ENCODE data around the gene GHRHR. TPM values are rescaled to one million over a fixed set of nuclear protein-coding genes. Genes with fewer than 3 reads are reported as not detected.
A peak's percentile ranks its signal among the peaks of the same experiment; 100 is the strongest.

The GHRHR gene
- total and polyA plus RNA-seq, 2 donors from 2014 or later, result 0.75 TPM; not detected in 1

DNA sequence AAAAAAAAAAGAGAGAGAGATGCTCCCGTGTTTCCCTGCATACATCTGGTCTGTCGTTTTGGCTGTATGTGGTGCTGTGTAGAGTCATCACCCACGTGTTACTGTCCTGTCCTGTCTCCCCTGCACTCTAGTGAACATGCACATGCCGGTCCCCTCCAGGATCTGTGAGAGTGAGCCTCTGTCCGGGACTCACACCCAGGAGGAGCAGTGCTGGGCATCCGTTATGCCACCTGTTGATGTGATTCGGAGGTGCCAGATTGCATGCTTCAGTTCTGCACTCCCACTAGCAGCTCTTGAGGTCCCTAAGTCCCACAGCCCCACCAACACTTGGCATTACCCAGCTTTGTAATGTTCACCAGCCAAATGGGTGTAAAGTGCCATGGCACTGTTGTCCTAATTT is 16.4 kb downstream of the GHRHR start:
- no peak for FAIRE-seq
- no peaks in the 10 kb centered on the region for H3K27me3 ChIP-seq (ENCODE audit: control insufficient read depth, insufficient read depth, low read length)
- no peaks in the 10 kb centered on the region for H3K9me3 ChIP-seq (ENCODE audit: control insufficient read depth in 2 of 3, insufficient read depth in 1 of 3, low read length in 3 of 3)
- H3K4me3 ChIP-seq (ENCODE audit: low read length in 3 of 3), result no peak overlapping the region
- DNase-seq, result no peak
- no peaks in the 10 kb centered on the region for H3K36me3 ChIP-seq (ENCODE audit: control insufficient read depth in 2 of 3, insufficient read depth in 3 of 3, low read length in 3 of 3)
- H3K4me1 ChIP-seq (ENCODE audit: control insufficient read depth in 2 of 3, insufficient read depth in 2 of 3, low read depth in 1 of 3, low read length in 3 of 3), result no peaks in the 10 kb centered on the region
- no peak overlapping the region for H3K27ac ChIP-seq (ENCODE audit: low read depth in 2 of 2, low read length in 2 of 2)
- TF ChIP-seq, protein P1, sequence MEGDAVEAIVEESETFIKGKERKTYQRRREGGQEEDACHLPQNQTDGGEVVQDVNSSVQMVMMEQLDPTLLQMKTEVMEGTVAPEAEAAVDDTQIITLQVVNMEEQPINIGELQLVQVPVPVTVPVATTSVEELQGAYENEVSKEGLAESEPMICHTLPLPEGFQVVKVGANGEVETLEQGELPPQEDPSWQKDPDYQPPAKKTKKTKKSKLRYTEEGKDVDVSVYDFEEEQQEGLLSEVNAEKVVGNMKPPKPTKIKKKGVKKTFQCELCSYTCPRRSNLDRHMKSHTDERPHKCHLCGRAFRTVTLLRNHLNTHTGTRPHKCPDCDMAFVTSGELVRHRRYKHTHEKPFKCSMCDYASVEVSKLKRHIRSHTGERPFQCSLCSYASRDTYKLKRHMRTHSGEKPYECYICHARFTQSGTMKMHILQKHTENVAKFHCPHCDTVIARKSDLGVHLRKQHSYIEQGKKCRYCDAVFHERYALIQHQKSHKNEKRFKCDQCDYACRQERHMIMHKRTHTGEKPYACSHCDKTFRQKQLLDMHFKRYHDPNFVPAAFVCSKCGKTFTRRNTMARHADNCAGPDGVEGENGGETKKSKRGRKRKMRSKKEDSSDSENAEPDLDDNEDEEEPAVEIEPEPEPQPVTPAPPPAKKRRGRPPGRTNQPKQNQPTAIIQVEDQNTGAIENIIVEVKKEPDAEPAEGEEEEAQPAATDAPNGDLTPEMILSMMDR (IDR thresholded peaks at IDR 0.05; ENCODE audit: borderline replicate concordance, extremely low read depth, insufficient read depth), result no peak
- intact Hi-C loops (cut with DNase I), result loop anchor here (5.0 kb wide), 1 partner anchor 142 kb away; no protein-coding TSS in a partner anchor
- no peak overlapping the region for H3K9ac ChIP-seq (ENCODE audit: low read length in 3 of 3)

DNA sequence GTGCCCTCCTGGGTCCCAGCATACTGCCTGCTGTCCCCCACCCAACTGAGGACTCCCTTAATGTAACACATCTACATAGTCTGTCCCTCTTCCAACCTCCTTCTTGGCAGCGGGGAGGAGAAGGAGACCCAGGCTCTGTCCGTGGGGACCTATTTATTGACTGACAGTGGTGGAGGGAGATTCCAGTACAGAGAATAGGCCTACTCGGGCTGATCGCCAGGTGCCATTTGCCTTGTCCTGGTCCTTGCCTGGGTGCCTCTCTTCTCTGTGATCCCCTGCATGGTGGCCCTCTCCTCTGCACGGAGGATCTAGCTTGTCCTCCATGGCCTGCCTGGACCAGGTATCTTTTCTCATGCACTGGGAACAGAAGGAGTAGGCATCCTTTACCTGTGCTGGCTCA is 17.0 kb downstream of the GHRHR start:
- Histone ChIP-seq H3K4me3 (ENCODE audit: low read length in 3 of 3) (no peak overlapping the region), H3K27ac (ENCODE audit: low read depth in 2 of 2, low read length in 2 of 2) (no peak overlapping the region), H3K4me1 (ENCODE audit: control insufficient read depth in 2 of 3, insufficient read depth in 2 of 3, low read depth in 1 of 3, low read length in 3 of 3) (no peaks in the 10 kb centered on the region), H3K27me3 (ENCODE audit: control insufficient read depth, insufficient read depth, low read length) (no peaks in the 10 kb centered on the region), H3K36me3 (ENCODE audit: control insufficient read depth in 2 of 3, insufficient read depth in 3 of 3, low read length in 3 of 3) (no peaks in the 10 kb centered on the region), H3K9ac (ENCODE audit: low read length in 3 of 3) (no peak overlapping the region), H3K9me3 (ENCODE audit: control insufficient read depth in 2 of 3, insufficient read depth in 1 of 3, low read length in 3 of 3) (no peaks in the 10 kb centered on the region)
- intact Hi-C loops (cut with DNase I), result loop anchor here (5.0 kb wide), 1 partner anchor 142 kb away; no protein-coding TSS in a partner anchor
- TF ChIP-seq, protein P1 (IDR thresholded peaks at IDR 0.05; ENCODE audit: borderline replicate concordance, extremely low read depth, insufficient read depth), result no peak
- no peak for DNase-seq
- FAIRE-seq, result no peak

DNA sequence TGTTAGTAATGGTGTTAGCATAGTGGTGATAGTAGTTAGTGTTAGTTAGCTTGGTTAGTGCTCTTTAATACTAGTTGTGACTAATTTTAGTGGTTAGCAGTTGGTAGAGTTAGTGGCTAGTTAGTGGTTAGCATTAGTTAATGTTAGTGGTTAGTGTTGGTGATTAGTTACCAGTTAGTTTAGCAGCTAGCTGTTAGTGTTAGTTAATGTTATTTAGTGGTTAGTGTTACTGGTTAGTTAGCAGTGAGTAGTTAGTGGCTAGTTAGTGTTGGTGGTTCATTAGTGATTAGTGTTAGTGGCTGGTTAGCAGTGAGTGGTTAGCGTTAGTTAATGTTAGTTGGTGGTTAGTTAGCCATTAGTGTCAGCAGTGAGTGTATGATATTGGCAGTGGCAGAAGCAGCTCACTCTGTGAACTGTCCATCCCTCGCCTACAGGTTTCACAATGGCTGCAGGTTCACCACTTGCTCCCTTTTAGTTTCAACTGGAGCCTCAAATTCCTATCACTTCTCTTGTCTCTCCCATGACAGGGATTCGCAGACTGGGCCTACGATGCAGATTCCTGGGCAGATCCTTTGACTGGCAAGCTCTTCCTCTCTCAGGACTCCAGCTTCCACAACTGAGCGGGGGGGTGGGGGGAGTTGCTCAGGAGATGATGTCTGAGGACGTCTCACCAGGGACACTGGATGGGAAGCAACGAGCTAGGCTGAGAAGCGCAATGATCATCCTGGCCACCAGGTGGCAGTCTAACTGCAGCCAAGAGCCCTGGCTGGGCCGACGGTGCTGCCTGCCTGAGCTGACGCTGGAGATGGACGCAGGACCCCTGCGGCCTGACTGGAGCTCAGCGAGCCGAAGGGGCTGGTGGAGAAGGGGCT is 19.5 kb downstream of the GHRHR start:
- no peak overlapping the region for H3K4me3 ChIP-seq (ENCODE audit: low read length in 3 of 3)
- DNase-seq, result peak; percentile 87 to 92 (median 90)

More for the DNA sequence above, 19.5 kb downstream of the GHRHR start:
- no peaks in the 10 kb centered on the region for H3K4me1 ChIP-seq (ENCODE audit: control insufficient read depth in 2 of 3, insufficient read depth in 2 of 3, low read depth in 1 of 3, low read length in 3 of 3)
- intact Hi-C loops (cut with DNase I), result loop anchor here (5.0 kb wide), 1 partner anchor 139 kb away; no protein-coding TSS in a partner anchor
- no peak for FAIRE-seq
- TF ChIP-seq, protein P1 (IDR thresholded peaks at IDR 0.05; ENCODE audit: borderline replicate concordance, extremely low read depth, insufficient read depth), result peak; percentile 97
- H3K9me3 ChIP-seq (ENCODE audit: control insufficient read depth in 2 of 3, insufficient read depth in 1 of 3, low read length in 3 of 3), result no peaks in the 10 kb centered on the region
- H3K27ac ChIP-seq (ENCODE audit: low read depth in 2 of 2, low read length in 2 of 2), result no peak overlapping the region
- H3K36me3 ChIP-seq (ENCODE audit: control insufficient read depth in 2 of 3, insufficient read depth in 3 of 3, low read length in 3 of 3), result no peaks in the 10 kb centered on the region
- H3K27me3 ChIP-seq (ENCODE audit: control insufficient read depth, insufficient read depth, low read length), result no peaks in the 10 kb centered on the region
- H3K9ac ChIP-seq (ENCODE audit: low read length in 3 of 3), result no peak overlapping the region

Data from kidney (tissue), 14 donors.